Measurements from ENCODE around the gene TAF5. TPM values are rescaled to one million over a fixed set of nuclear protein-coding genes. Genes with fewer than 3 reads are reported as not detected.
A peak's percentile ranks its signal among the peaks of the same experiment; 100 is the strongest.

TAF5 gene
- total RNA-seq, 4 donors from 2014 or later = 3.9 to 9.4 (median 7.0) TPM

DNA sequence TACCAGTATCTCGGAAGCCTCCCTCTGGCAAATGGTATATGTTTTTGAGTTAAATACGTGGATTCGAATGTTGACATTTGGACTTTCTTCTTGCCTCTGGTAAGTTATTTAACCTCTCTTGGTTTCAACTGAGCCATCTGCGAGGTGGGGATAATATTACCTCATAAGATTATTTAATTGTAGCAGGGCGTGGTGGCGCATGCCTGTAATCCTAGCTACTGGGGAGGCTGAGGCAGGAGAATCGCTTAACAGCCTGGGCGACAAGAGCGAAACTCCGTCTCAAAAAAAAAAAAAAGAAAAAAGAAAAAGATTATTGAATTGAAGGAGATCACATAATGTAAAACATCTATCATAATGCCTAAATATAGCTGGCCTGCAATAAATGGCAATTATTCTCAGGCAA lies 396 bp upstream of the TAF5 start:
- Histone ChIP-seq H3K4me3 (peak overlapping the region; percentile 88 to 98 (median 92)), H3K27me3 (no peaks in the 10 kb centered on the region), H3K9me3 (no peaks in the 10 kb centered on the region), H3K4me1 (peaks cover 0 to 24% (median 10%) of the 10 kb centered on the region in 4 donors), H3K36me3 (no peaks in the 10 kb centered on the region), H3K27ac (peak overlapping the region; percentile 84 to 92 (median 89))
- no peak for TF ChIP-seq POLR2A (IDR thresholded peaks at IDR 0.05)
- TF ChIP-seq EP300 (IDR thresholded peaks at IDR 0.05) = no peak
- TF ChIP-seq, protein P1, sequence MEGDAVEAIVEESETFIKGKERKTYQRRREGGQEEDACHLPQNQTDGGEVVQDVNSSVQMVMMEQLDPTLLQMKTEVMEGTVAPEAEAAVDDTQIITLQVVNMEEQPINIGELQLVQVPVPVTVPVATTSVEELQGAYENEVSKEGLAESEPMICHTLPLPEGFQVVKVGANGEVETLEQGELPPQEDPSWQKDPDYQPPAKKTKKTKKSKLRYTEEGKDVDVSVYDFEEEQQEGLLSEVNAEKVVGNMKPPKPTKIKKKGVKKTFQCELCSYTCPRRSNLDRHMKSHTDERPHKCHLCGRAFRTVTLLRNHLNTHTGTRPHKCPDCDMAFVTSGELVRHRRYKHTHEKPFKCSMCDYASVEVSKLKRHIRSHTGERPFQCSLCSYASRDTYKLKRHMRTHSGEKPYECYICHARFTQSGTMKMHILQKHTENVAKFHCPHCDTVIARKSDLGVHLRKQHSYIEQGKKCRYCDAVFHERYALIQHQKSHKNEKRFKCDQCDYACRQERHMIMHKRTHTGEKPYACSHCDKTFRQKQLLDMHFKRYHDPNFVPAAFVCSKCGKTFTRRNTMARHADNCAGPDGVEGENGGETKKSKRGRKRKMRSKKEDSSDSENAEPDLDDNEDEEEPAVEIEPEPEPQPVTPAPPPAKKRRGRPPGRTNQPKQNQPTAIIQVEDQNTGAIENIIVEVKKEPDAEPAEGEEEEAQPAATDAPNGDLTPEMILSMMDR (IDR thresholded peaks at IDR 0.05) = no peak
- 69 to 71% methylated on average over 10 of the region's 10 CpGs for WGBS, 2 donors
- no peak for DNase-seq (ENCODE audit: low spot score in 2 of 2)

DNA sequence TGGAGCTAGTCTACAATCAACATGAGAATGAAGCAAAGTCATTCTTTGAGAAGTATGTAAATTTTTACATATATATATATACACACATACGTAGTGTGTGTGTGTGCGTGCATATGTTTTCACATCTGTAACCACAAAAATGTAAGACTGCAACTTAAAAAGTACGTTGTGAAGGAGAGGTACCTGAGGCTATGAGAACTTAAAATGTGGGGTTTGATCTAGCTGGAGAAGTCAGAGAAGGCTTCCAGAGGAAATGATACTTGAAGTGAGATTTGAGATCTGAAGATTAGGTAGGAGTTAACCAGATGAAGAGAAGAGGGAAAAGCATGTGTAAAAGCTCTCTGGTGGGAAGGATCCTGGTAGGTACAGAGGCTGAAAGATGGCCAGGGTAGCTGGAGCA lies 5.8 kb downstream of the TAF5 start:
- no peaks in the 10 kb centered on the region for H3K27me3 ChIP-seq
- no peak overlapping the region for H3K4me3 ChIP-seq
- no peak overlapping the region for H3K27ac ChIP-seq
- peaks cover 0 to 48% (median 9%) of the 10 kb centered on the region in 3 donors for H3K36me3 ChIP-seq
- WGBS, 2 donors = 90 to 91% methylated on average over 3 of the region's 3 CpGs
- TF ChIP-seq, protein P1 (IDR thresholded peaks at IDR 0.05) = no peak
- TF ChIP-seq POLR2A (IDR thresholded peaks at IDR 0.05) = no peak
- TF ChIP-seq EP300 (IDR thresholded peaks at IDR 0.05) = no peak
- H3K4me1 ChIP-seq = peaks cover 0 to 24% (median 10%) of the 10 kb centered on the region in 4 donors
- no peaks in the 10 kb centered on the region for H3K9me3 ChIP-seq
- DNase-seq (ENCODE audit: low spot score in 2 of 2) = no peak

DNA sequence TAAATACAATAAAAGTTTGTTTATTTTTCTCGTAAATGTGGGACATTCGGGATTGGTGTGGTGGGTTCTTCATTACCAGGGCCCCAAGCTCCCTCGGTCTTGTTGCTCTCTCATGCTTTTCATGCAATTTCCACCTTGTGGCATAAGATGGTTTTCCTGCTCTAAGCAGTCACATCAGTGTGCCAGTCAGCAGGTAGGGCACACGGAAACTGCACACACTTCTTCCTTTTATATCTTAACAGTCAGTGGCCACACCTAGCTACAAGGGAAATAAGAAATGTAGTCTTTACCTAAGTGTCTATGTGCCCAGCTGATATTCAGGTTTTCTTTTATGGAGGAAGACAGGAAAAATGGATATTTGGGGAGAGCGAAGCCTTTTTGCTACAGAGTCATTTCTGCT lies 6.5 kb downstream of the TAF5 start:
- Histone ChIP-seq H3K4me1 (peaks cover 0 to 18% (median 4%) of the 10 kb centered on the region in 4 donors), H3K27me3 (no peaks in the 10 kb centered on the region), H3K4me3 (no peak overlapping the region), H3K9me3 (no peaks in the 10 kb centered on the region), H3K27ac (no peak overlapping the region), H3K36me3 (peaks cover 0 to 51% (median 9%) of the 10 kb centered on the region in 3 donors)
- WGBS, 2 donors = 92 to 94% methylated on average over 5 of the region's 5 CpGs
- TF ChIP-seq EP300 (IDR thresholded peaks at IDR 0.05) (no peak), POLR2A (IDR thresholded peaks at IDR 0.05) (no peak)
- TF ChIP-seq, protein P1 (IDR thresholded peaks at IDR 0.05) = no peak
- no peak for DNase-seq (ENCODE audit: low spot score in 2 of 2)

DNA sequence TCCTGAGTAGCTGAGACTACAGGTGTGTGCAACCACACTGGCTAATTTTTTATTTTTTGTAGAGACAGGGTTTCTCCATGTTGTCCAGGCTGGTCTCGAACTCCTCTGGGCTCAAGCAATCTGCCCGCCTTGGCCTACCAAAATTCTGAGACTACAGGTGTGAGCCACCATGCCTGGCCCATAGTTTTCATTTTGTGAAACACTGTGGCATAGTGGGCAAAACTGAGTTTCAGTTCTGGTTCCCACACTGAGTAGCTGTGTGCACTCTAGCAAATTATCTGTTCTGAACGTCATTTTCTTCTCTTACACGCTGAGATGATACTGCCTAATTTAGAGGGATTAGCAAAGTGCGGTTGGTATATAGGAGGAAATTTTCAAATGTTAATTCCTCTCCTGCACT lies 15.0 kb downstream of the TAF5 start:
- peaks cover 0 to 91% (median 2%) of the 10 kb centered on the region in 3 donors for H3K36me3 ChIP-seq
- no peak for TF ChIP-seq POLR2A (IDR thresholded peaks at IDR 0.05)
- TF ChIP-seq, protein P1 (IDR thresholded peaks at IDR 0.05) = no peak
- TF ChIP-seq EP300 (IDR thresholded peaks at IDR 0.05) = no peak
- H3K27me3 ChIP-seq = no peaks in the 10 kb centered on the region
- WGBS, 2 donors = 94% methylated on average over 5 of the region's 5 CpGs
- no peak for DNase-seq (ENCODE audit: low spot score in 2 of 2)
- H3K4me1 ChIP-seq = no peaks in the 10 kb centered on the region
- no peak overlapping the region for H3K4me3 ChIP-seq
- H3K27ac ChIP-seq = no peak overlapping the region
- no peaks in the 10 kb centered on the region for H3K9me3 ChIP-seq

DNA sequence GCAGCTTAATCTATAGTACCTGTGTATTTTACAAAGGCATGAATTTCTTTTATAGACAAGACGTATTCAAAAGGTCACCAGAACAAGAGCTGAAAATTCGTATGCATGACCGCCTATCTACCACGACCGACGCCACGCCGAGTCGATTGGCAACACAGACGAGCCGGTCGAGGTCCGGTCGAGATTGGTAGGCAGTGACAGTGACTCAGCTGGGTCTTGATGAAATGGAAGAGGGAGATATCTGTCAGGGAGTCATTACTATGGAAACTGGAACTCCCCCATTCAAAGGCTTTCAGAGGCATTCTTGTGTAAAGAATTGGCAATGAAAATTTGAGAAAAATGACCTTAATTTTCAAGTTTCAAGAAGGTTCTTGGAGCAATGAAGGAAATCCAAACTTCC lies 26.4 kb downstream of the TAF5 start:
- no peak overlapping the region for H3K4me3 ChIP-seq
- H3K27me3 ChIP-seq = no peaks in the 10 kb centered on the region
- H3K9me3 ChIP-seq = no peaks in the 10 kb centered on the region
- 89 to 93% methylated on average over 14 of the region's 14 CpGs for WGBS, 2 donors
- no peak overlapping the region for H3K27ac ChIP-seq
- peaks cover 0 to 49% (median 21%) of the 10 kb centered on the region in 4 donors for H3K4me1 ChIP-seq
- no peak for DNase-seq (ENCODE audit: low spot score in 2 of 2)
- TF ChIP-seq EP300 (IDR thresholded peaks at IDR 0.05) (no peak), POLR2A (IDR thresholded peaks at IDR 0.05) (no peak)
- TF ChIP-seq, protein P1 (IDR thresholded peaks at IDR 0.05) = no peak
- H3K36me3 ChIP-seq = peaks cover 0 to 40% (median 6%) of the 10 kb centered on the region in 3 donors

All from tibial nerve (tissue), 4 donors.